AG09319 (cell line): Measurements from ENCODE around the gene AMER3.

Experiments
- DNase-seq: peaks from one replicate; pipeline ENCODE4 v3.0.0-alpha.2; 2010; ENCODE audit warnings: low read depth; ENCODE audit errors: extremely low read depth
- TF ChIP-seq, protein P1 (sequence below): IDR thresholded peaks from 2 replicates; pipeline ENCODE4 v1.5.1; 2011; ENCODE audit warnings: low read depth, mild to moderate bottlenecking, inconsistent platforms, low read length, moderate library complexity

The AMER3 gene

DNA sequence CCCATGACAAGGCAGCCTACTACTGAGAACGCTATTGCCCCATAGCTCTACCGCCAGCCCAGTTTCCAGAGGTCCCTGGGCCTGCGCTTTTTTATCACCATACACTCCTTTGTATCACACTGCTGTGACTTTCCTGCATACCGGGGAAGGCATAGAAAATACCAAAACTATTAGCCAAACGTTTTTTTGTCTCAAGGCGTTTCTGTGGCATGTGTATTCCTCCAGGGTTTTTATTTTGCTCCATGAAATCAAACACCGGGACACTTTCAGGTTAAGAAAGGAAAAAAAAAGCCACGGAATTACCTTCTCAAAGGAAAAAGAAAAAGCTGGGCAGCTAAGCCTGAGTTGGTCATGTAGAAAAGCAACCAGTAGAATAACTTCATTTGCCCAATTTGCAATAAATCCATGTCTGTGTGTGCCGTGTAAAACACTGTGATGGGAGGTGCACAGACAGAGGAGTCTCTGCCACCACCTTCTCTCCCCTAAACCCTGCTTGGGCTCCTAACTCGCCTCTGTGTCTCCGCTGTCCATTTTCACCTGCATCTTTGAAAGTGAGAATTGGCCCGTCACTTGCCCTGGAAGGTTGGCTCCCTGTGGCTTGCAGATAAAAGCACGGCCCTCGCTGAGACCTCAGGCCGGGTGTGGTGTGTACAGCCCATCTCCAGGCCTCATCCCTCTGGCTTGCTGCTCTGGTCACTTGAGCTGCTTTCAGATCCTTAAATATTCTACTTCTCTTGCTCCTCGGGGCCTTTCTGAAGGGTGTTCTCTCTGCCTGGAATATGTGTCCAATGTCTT, 1.7 kb downstream of the AMER3 start:
- TF ChIP-seq, protein P1, sequence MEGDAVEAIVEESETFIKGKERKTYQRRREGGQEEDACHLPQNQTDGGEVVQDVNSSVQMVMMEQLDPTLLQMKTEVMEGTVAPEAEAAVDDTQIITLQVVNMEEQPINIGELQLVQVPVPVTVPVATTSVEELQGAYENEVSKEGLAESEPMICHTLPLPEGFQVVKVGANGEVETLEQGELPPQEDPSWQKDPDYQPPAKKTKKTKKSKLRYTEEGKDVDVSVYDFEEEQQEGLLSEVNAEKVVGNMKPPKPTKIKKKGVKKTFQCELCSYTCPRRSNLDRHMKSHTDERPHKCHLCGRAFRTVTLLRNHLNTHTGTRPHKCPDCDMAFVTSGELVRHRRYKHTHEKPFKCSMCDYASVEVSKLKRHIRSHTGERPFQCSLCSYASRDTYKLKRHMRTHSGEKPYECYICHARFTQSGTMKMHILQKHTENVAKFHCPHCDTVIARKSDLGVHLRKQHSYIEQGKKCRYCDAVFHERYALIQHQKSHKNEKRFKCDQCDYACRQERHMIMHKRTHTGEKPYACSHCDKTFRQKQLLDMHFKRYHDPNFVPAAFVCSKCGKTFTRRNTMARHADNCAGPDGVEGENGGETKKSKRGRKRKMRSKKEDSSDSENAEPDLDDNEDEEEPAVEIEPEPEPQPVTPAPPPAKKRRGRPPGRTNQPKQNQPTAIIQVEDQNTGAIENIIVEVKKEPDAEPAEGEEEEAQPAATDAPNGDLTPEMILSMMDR = no peak
- no peak for DNase-seq

DNA sequence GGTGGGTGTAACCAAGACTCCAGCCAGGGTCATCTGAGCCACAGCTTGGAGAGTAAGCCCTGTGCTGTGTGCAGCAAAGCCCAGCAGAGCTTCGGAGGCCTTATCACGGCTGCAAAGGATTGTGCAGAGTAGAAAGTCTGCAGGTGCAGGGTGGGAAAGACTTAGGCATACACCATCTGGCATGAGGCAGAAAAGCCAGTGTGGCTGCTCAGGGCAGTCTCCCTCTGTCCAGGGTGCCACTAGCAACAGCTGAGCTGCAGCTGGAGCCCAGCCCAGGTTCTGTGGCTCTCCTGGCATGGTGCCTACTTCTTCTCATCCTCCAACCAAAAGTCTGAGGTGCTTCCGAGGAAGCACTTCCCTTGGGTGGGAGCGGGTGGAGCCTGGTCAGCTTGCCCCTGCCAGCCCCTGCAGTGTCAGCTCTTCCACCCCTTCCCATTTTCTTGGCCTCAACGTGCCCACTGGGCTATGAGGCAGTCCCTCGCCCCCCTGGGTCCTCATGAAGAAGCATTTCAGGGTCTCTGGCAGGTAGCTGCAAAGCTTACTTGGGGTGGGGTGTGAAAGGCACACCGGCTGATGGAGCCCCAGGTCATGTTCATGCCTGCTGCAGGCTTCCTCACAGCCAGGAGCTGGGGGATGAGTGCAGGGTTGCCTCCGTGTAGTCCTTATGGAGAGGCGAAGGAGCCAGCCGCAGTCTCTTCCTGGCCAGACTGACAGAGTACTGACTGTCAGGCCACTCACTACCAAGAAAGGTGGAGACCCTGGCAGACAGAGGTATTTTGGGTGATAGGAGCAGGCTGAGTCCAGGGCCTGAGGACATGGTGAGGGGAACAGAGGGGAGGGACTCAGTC, 4.8 kb downstream of the AMER3 start:
- TF ChIP-seq, protein P1 = no peak
- no peak for DNase-seq

DNA sequence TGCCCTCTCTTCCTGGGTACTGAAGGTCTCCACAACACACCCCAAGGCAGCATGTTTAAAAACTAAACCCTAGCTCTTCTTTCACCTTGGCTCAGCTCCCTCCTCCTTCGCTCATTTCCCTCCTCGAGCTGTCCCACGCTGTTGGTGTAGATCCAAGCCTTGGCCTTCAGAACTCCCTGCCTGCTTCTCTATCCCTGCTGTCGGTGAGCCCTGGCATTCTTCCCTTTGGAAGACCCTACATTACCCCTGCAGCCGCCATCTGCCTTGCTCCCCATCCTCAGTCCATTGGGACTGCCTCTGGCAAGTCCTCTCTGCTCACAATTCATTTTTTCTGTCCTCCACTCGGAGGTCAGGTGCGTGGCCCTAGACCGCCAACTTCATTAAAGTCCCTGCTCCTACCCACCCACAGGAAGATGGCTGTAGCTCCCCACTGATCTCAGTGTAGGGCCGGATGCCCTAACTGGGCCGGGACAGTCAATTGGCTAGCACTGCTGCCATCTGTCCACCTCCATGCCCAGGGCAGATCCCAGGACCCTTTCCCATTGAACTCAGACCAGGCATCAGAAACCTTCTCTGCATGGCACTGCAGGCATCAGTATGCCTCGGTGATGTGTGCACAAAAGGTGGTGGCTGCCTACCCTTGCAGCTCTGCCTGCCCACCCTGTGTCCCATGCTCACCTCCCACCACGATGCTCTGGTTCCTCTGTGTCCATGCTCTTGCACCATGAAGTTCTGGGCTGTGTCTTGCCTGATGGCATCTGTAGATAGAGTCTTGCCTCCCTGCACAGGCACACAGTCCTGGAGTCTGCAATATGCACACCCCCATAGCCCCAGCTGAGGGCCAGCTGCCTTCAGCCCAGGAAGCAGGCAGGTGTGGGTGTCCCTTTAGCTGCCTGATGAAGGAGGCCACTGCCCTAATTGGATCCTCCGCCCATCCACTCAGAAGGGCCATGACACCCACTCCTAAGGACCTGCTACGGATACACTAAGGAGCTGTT, 5.7 kb downstream of the AMER3 start:
- no peak for DNase-seq
- TF ChIP-seq, protein P1 = no peak

DNA sequence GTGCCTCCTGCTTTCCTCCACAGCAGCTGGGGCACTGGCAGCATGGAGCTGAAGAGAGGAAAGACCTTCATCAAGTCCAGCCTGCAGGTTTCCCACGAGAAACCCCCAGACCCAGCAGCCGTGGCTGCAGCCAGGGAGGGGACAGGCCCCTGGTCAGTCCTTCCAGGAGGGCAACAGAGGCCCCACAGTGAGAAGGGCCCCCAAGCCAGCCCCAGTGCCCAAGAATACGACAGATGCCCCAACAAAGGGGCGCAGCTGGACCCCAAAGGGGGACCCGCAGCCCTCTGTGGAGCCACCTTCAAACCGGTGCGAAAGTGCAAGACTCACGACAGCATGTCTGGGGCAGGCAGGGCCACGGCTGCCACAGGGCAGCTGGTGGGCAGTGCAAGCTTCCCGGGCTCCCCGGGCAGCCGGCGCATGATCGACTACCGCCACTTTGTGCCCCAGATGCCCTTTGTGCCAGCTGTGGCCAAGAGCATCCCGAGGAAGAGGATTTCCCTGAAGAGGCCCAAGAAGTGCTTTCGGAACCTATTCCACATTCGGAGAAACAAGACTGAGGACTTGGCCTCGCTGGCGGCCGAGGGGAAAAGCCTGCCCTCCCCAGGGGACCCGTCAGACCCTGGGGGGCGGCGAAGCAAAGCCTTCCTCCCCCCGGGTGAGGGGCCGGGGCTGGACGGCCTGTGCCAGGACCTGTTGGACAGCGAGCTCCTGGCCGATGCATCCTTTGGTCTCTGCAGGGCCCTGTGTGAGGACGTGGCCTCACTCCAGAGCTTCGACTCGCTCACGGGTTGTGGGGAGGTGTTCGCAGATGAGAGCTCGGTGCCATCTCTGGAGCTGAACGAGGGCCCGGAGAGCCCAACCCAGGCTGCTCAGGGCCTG, 6.9 kb downstream of the AMER3 start:
- TF ChIP-seq, protein P1 = no peak
- DNase-seq = no peak

DNA sequence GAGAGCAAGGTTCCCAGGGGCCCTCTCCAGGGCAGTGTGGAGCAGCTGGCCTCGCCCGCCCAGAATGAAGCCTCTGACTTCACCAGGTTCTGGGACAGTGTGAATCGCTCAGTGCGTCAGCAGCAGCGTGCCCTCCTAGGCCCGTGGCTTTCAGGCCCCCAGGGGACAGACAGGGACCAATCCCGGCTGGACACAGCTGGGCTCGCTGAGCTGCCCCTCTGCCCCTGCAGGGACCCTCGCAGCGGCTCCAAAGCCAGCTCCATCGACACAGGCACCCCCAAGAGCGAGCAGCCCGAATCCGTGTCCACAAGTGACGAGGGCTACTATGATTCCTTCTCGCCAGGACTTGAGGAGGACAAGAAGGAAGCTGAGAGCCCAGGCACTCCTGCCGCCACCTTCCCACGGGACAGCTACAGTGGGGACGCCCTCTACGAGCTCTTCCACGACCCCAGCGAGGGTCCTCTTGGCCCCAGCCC, 7.6 kb downstream of the AMER3 start:
- no peak for DNase-seq
- TF ChIP-seq, protein P1 = no peak

DNA sequence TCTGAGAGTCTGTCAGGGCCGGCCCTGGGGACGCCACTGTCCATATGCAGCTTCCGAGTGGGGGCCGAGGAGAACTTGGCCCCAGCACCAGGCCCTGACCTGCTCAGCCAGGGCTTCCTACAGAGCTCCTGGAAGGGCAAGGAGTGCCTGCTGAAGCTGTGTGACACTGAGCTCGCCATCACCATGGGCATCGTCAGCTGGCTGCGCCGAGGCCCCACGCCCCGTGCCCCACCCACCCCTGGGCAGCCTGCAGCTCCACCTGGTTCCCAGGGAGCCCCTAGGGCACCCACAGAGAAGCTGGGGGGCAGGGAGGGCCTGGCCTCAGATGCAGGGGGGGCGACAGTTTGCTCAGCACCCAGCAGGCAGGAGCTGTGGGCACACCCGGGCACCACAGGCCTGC, 8.1 kb downstream of the AMER3 start:
- TF ChIP-seq, protein P1 = no peak
- no peak for DNase-seq
